Loucy (cell line): Measurements from ENCODE around the gene HS3ST3B1.

Experiments
- H2AFZ ChIP-seq: fragments of 200-600 bp; sonication (generic); 2 replicates; pipeline ENCODE4 v1.6.0; 2016; ENCODE audit warnings: antibody characterized with exemption, mild to moderate bottlenecking, low read length, moderate library complexity
- H3F3A ChIP-seq: fragments of 200-600 bp; 2 replicates; pipeline ENCODE4 v1.6.0; 2016; ENCODE audit warnings: antibody characterized with exemption, low read depth, mild to moderate bottlenecking
- H3K27me3 ChIP-seq: fragments of 200-600 bp; sonication (generic); 2 replicates; pipeline ENCODE4 v1.6.1; 2014; ENCODE audit warnings: low read length, mild to moderate bottlenecking; ENCODE audit not compliant: insufficient read depth, poor library complexity, severe bottlenecking
- H3K36me3 ChIP-seq: fragments of 200-600 bp; sonication (generic); 2 replicates; pipeline ENCODE4 v1.6.1; 2016; ENCODE audit warnings: low read length; ENCODE audit not compliant: insufficient read depth
- H3K4me1 ChIP-seq: fragments of 200-600 bp; sonication (generic); 2 replicates; pipeline ENCODE4 v1.5.1; 2014; ENCODE audit warnings: low read length, mild to moderate bottlenecking; ENCODE audit not compliant: insufficient read depth, poor library complexity, severe bottlenecking
- H3K4me2 ChIP-seq: fragments of 200-600 bp; sonication (generic); 2 replicates; pipeline ENCODE4 v1.6.0; 2014; ENCODE audit warnings: antibody characterized with exemption, low read length, low read depth, mild to moderate bottlenecking; ENCODE audit not compliant: poor library complexity, severe bottlenecking
- H3K4me3 ChIP-seq: fragments of 200-600 bp; sonication (generic); 2 replicates; pipeline ENCODE4 v1.5.1; 2014; ENCODE audit warnings: low read length, mild to moderate bottlenecking, mixed read lengths; ENCODE audit not compliant: poor library complexity, severe bottlenecking
- H3K79me2 ChIP-seq: fragments of 200-600 bp; sonication (generic); 2 replicates; pipeline ENCODE4 v1.6.1; 2014; ENCODE audit warnings: low read length; ENCODE audit not compliant: insufficient read depth
- H3K9ac ChIP-seq: fragments of 200-600 bp; sonication (generic); 2 replicates; pipeline ENCODE4 v1.6.0; 2014; ENCODE audit warnings: mild to moderate bottlenecking, low read depth, low read length, moderate library complexity; ENCODE audit not compliant: poor library complexity, severe bottlenecking
- H3K9me2 ChIP-seq: fragments of 200-600 bp; sonication (generic); replicated peaks from 2 replicates; pipeline ENCODE4 v1.6.1; 2016; ENCODE audit warnings: low read depth, low read length, mixed read lengths
- H3K9me3 ChIP-seq: fragments of 200-600 bp; sonication (generic); 2 replicates; pipeline ENCODE4 v1.6.1; 2014; ENCODE audit warnings: mild to moderate bottlenecking, antibody characterized with exemption, low read length, low read depth; ENCODE audit not compliant: insufficient read depth
- H4K20me1 ChIP-seq: fragments of 200-600 bp; sonication (generic); 2 replicates; pipeline ENCODE4 v1.6.0; 2014; ENCODE audit warnings: antibody characterized with exemption, low read length, mild to moderate bottlenecking; ENCODE audit not compliant: insufficient read depth, poor library complexity, severe bottlenecking
- EZH2phosphoT487 ChIP-seq: fragments of 200-600 bp; IDR thresholded peaks from 2 replicates; pipeline ENCODE4 v1.6.1; 2018; ENCODE audit warnings: antibody characterized with exemption, mild to moderate bottlenecking, moderate library complexity, borderline replicate concordance
- TF ChIP-seq, protein P1 (sequence below): fragments of 200-600 bp; sonication (generic); conservative IDR thresholded peaks from 2 replicates; pipeline ENCODE4 v1.5.1; 2014; ENCODE audit warnings: mild to moderate bottlenecking, antibody characterized with exemption, low read length

The HS3ST3B1 gene

DNA sequence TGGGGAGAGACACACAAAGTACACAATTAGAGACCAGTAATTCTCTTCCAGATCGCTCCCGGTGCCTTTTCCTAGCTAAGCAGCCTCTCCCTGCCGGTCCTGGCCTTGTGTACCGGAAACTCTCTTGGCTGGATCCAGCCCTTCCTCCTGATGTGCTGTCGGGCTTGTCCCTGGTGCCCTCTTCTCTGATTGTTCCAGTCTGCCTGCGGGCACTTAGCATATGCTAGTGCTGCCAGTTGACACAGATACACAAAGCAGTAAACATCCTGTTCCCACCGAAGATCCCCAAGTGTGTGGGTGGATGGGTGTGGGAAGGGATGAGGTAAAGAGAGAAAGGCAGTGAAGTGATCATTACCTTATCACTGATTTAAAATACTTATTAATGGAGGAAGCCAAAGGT lies 9.7 kb downstream of the HS3ST3B1 start:
- H3K4me2 ChIP-seq: no peak overlapping the region
- no peaks in the 10 kb centered on the region for H3K4me1 ChIP-seq
- TF ChIP-seq, protein P1, sequence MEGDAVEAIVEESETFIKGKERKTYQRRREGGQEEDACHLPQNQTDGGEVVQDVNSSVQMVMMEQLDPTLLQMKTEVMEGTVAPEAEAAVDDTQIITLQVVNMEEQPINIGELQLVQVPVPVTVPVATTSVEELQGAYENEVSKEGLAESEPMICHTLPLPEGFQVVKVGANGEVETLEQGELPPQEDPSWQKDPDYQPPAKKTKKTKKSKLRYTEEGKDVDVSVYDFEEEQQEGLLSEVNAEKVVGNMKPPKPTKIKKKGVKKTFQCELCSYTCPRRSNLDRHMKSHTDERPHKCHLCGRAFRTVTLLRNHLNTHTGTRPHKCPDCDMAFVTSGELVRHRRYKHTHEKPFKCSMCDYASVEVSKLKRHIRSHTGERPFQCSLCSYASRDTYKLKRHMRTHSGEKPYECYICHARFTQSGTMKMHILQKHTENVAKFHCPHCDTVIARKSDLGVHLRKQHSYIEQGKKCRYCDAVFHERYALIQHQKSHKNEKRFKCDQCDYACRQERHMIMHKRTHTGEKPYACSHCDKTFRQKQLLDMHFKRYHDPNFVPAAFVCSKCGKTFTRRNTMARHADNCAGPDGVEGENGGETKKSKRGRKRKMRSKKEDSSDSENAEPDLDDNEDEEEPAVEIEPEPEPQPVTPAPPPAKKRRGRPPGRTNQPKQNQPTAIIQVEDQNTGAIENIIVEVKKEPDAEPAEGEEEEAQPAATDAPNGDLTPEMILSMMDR: no peak
- H3K36me3 ChIP-seq: no peaks in the 10 kb centered on the region
- no peak overlapping the region for H3K9ac ChIP-seq
- no peaks in the 10 kb centered on the region; the same call in 1 of the 2 replicates for H3K9me3 ChIP-seq
- H3K9me2 ChIP-seq: no peaks in the 10 kb centered on the region
- H2AFZ ChIP-seq: no peak overlapping the region
- H4K20me1 ChIP-seq: no peaks in the 10 kb centered on the region
- no peaks in the 10 kb centered on the region for H3K79me2 ChIP-seq
- H3K4me3 ChIP-seq: no peak overlapping the region
- no peaks in the 10 kb centered on the region for H3K27me3 ChIP-seq
- H3F3A ChIP-seq: no peaks in the 10 kb centered on the region

DNA sequence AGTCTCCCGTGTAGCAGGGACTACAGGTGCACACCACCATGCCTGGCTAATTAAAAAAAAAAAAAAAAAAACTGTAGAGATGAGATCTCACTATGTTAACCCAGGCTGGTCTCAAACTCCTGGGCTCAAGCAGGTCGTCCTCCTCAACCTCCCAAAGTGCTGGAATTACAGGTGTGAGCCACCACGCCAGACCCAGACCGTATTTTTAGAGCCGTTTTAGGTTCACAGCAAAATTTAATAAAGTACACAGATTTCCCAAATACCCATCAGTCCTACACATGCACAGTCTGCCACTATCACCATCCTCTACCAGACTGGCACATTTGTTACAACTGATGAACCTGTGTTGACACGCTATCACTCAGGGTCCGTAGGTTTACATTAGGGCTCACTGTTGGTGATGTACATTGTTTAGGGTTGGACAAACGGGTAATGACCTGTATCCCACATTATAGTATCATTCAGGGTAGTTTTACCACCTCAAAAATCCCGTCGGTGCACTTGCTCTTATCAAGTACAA lies 10.4 kb downstream of the HS3ST3B1 start:
- no peaks in the 10 kb centered on the region for H3K9me2 ChIP-seq
- H3K4me2 ChIP-seq: no peak overlapping the region
- H4K20me1 ChIP-seq: no peaks in the 10 kb centered on the region
- no peaks in the 10 kb centered on the region; the same call in 1 of the 2 replicates for H3K9me3 ChIP-seq
- H3K36me3 ChIP-seq: no peaks in the 10 kb centered on the region
- no peak for TF ChIP-seq EZH2phosphoT487
- TF ChIP-seq, protein P1: no peak
- H3K4me1 ChIP-seq: no peaks in the 10 kb centered on the region
- H3K4me3 ChIP-seq: no peak overlapping the region
- H3F3A ChIP-seq: no peaks in the 10 kb centered on the region
- H3K9ac ChIP-seq: no peak overlapping the region
- no peak overlapping the region for H2AFZ ChIP-seq
- H3K79me2 ChIP-seq: no peaks in the 10 kb centered on the region
- no peaks in the 10 kb centered on the region for H3K27me3 ChIP-seq

DNA sequence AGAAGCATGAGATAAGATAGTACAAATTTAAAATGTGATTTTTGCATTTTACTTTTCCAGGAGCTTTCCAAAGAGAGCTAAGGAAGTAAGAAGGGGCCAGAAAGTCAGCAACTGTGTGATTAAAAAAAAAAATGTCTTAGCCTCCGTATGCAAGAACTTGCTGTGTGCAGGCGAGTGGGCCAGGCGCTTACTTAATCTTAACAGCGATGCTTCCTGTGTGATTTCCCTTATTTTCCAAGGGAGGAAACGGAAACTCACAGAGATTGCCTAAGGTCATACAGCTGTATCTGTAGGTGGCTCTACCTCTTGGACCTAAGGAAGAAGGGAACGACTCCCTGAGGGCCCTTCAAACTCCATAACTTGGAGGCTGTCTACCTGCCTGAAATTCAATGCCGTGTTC lies 11.1 kb downstream of the HS3ST3B1 start:
- H3F3A ChIP-seq: no peaks in the 10 kb centered on the region
- no peaks in the 10 kb centered on the region for H3K27me3 ChIP-seq
- H3K4me3 ChIP-seq: no peak overlapping the region
- H3K4me1 ChIP-seq: no peaks in the 10 kb centered on the region
- H3K36me3 ChIP-seq: no peaks in the 10 kb centered on the region
- H4K20me1 ChIP-seq: no peaks in the 10 kb centered on the region
- H3K4me2 ChIP-seq: no peak overlapping the region
- TF ChIP-seq, protein P1: no peak
- H3K9me3 ChIP-seq: no peaks in the 10 kb centered on the region; the same call in 1 of the 2 replicates
- H3K9me2 ChIP-seq: no peaks in the 10 kb centered on the region
- H2AFZ ChIP-seq: no peak overlapping the region
- no peaks in the 10 kb centered on the region for H3K79me2 ChIP-seq
- no peak overlapping the region for H3K9ac ChIP-seq
